HG03558 (cell line): ENCODE data around the gene EIF3J.
A peak's percentile ranks its signal among the peaks of the same experiment; 100 is the strongest.
"Not testable (repeated sequence)": the region's sequence is repeated elsewhere in the genome, so short reads cannot be mapped to it uniquely, and the experiment has no call there.

Experiments
- ATAC-seq: cut with Tn5 transposase; IDR thresholded peaks from one replicate; pipeline ENCODE4 v1.9.1; 2021; ENCODE audit warnings: moderate number of reproducible peaks; ENCODE audit not compliant: unreplicated experiment; ENCODE audit errors: extremely low read depth

Gene EIF3J, protein sequence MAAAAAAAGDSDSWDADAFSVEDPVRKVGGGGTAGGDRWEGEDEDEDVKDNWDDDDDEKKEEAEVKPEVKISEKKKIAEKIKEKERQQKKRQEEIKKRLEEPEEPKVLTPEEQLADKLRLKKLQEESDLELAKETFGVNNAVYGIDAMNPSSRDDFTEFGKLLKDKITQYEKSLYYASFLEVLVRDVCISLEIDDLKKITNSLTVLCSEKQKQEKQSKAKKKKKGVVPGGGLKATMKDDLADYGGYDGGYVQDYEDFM

DNA sequence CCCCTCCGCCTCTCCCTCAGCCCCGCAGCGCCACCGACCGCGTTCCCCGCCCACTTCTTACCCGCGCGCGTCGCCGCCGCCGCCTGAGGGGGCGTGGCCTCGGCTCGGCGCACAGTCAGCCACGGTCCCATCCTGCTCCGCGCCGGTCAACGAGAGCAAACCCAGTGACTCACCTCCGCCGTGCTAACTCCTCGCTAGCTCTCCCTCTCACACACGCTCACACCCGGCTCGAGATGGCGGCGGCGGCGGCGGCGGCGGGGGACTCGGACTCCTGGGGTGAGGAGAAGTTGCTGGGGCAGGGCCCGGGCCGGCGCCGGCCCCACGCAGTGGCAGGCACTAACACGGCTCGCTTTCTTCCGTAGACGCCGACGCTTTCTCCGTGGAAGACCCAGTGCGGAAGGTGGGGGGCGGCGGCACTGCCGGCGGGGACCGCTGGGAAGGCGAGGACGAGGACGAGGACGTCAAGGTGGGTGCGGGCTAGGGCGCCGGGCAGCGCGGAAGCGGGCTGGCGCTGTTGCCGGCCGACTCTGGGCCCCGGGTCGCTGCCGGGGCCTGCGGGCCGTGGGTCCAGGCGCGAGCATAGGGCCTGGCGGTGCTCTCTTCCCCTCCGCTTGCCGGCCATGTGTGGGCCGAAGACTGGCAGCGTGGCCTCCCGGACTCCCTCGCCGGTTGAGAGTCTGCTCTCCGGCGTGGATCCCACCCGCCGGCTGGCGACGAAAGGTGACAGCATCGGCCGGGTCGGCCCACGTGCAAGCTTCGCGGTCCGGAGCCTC, at the start of gene EIF3J:
Gene EIF3J, plus strand, starts transcription at position 186 of the 773 bp plus-strand sequence. Its CDS starts 48 bp downstream, at position 234.
- ATAC-seq, result peak; percentile 80

DNA sequence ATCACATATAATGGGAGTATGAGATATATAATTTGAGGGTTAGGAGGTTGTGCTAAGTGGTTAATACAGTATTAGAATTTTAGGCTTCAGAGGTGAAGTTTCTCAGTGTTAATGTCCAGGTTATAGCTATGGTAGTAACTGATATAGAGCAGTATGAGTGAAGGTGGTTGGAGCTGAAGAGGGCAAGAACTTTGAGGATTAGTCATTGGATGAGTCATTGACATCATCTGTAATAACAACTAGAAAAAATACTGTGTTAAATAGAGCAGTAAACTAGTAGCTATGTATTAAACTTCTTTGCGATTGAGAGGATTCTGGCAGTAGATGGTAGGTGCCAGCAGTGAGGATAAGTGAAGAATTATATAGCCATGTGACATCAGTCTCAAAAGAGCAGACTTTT, 47.5 kb upstream of the EIF3J start:
- ATAC-seq, result no peak

DNA sequence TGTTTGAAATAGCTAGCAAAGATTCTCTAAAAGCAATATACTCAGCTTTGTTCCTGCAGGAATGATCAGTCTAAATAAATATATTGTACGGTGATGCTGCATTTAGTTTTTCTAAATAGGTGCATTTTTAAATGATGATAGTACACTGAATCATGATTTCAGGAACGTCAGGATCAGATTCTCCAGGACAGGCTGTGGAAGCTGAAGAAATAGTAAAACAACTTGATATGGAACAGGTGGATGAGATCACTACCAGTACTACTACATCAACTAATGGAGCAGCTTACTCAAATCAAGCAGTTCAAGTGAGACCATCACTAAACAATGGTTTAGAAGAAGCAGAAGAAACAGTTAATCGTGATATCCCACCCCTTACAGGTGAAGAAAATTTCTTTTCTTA, 46.3 kb upstream of the EIF3J start:
- ATAC-seq, result no peak

DNA sequence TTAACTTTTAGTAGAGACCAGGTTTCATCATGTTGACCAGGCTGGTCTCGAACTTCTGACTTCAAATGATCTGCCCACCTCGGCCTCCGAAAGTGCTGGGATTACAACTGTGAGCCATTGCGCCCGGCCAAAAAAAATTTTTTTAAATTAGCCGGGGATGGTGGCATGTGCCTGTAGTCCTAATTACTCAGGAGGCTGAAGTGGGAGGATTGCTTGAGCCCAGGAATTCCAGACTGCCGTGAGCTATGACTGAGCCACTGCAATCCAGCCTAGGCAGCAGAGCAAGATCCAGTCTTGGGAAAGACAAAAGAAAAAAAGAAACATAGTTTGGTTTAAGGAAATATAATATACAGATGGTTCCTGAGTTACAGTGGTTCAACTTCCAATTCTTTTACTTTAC, 44.9 kb upstream of the EIF3J start:
- no peak for ATAC-seq

DNA sequence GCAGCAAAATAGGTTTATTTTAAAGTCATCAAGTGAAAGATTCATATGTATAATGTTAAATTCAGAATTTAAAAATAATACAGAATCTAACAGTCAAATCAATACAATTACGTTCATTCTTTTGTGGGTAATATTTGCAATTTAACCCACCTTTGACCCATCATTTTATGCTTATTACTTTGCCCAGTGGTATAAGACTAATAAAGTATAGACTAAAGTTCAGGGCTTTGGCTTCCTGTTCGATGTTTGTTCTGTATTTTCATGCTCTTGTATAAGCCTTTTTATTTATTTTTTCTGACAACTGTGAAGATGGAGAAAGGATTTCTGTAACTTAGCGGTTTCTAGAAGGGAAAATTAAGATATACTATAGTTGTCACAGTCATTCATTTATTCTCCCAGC, 44.3 kb upstream of the EIF3J start:
- ATAC-seq, result no peak

DNA sequence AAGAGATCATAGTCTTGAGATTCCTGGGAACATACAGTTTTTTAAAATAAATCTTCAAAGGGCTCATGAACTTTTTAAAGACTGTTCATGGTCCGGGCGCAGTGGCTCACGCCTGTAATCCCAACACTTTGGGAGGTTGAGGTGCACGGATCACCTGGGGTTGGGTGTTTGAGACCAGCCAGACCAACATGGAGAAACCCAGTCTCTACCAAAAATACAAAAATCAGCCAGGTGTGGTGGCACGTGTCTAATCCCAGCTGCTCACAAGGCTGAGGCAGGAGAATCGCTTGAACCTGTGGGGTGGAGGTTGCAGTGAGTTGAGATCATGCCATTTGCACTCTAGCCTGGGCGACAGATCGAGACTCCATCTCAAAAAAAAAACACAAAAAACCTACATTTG, 41.4 kb upstream of the EIF3J start:
- no peak for ATAC-seq

DNA sequence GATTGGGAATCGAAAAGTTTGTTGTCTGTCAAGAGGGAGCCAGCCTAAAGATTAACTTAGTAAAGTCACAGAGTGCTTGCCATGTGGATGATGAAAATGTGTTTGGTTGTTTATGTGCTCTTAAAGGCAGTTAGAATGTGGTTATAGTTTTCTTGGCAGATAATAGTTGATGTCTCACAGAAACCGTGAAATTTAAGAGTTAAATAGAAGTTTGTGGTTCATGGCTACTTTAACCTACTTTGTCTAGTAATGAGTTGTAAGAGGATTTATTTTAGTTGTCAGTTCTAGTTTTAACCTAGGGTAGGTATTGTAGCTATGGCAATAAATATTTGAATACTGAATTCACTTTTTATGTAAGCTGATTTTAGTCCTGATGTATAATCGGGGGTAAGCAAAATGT, 36.4 kb upstream of the EIF3J start:
- ATAC-seq, result no peak

DNA sequence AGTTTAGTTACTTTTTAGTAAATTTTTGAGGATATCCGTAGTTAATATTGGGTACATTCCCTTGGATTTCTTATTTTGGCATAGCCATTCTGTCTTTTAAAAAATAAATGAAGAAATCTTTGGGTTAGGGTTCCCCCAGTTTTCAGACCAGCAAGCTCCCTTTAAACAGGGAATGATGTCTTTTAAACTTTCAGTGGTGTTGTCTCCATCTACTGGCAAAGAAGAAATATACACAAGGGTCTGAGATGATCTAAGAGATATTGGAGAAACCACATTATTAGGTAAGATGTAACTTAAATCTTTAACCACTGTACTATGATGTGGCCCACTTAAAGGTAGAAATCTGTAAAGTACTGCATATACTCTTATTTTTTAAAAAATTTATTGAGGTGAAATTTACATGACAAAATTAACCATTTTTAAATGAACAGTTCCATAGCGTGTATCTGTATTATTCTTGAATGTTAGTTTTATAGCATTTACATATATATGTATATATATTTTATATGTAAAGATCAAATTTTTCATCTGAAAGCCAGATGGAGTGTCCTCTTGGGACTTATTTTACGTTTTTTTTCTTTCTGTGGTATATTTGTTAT, 35.1 kb upstream of the EIF3J start:
- ATAC-seq, result no peak

DNA sequence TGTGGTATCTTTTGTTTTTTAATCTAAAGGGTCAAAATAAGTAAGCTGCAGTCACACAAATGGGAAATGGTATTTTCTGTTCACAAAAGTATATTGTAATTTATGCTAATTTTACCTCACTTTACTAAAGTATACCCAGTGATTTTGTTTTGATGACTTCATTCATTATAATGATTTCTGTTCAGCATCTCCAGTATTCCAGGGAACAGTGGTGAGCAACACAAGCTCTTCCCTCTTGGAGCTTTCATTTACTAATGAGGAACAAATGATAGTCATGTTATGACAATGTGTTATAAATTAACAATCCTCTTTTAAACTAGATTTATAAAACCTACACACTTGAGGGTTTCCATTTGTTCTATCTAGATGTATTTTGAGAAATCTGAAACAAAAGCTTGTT, 20.5 kb upstream of the EIF3J start:
- no peak for ATAC-seq

DNA sequence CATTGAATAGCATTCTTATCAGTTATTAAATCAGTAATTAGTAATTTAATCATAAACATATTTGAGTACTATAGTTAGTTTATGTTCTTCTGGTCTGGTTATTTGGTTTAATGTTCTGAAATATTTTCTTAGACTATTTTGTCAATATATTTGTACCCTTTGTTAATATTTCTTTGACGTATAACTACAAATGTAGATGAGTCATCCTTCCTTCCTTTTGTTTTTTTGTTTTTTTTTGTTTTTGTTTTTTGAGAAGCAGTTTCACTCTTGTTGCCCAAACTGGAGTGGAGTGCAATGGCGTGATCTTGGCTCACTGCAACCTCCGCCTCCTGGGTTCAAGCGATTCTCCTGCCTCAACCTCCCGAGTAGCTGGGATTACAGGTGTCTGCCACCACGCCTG, 17.4 kb upstream of the EIF3J start:
- no peak for ATAC-seq

DNA sequence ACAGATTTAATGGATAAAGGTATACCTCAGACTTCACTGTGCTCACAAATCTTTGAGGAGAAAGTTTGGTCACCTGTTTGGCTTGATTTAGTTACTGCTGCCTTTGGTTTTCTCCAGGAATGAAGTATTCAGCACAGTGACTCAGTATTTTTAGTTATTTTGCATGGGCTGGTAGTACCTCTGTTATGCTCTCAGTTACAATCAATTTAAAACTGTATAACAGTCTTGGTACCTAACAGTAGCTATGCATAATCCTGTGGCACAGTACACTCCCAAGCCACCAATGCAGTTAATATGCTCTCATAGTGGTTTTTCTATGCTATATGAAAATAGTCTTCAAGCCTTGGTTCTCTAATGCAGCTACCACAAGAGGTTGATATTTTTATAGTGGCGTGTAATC, 11.9 kb upstream of the EIF3J start:
- ATAC-seq, result no peak

DNA sequence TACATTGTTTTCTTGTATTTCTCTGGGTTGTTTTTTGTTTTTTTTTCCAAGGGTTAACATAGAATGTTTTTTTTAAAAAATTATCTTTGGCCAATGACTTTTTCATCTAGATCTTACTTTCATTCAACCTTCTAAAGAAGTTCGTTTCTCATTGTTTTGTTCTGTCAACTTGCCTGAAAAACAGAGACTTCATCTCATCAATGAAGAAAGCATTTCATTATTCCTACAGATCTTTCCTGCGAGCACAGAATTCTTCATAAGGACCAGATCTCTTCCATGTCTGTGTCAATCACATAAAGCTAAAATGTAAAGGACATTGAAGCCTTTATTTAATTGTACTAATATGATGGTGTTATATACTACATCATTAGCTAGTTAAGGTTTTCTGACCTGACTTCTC, 9.7 kb upstream of the EIF3J start:
- no peak for ATAC-seq

DNA sequence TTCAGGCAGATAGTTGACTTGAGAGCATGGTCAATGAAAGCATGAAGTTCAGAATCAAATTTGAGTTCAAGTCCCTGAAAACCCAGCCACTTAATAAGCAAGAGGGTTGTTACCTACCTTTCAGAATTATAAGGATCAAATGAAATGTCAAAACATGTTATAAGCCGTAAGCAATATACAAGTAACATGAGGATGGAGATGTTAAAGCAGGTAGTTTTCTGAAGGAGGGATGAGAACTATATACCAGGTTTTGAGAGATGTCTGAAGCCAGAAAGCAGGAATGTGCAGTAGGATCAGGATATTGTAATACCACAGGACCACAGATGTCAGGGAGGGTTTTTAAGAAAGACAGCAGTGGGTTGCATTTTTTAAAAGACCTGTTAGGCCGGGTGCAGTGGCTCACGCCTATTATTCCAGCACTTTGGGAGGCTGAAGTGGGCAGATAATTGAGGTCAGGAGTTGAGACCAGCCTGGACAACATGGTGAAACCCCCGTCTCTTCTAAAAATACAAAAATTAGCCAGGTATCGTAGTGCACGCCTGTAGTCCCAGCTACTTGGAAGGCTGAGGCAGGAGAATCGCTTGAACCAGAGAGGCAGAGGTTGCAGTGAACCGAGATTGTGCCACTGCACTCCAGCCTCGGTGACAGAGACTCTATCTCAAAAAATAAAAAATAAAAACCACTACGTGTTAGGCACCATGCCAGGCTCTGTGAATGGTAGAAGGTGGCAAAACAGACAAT, 6.9 kb upstream of the EIF3J start:
- ATAC-seq, result no peak

DNA sequence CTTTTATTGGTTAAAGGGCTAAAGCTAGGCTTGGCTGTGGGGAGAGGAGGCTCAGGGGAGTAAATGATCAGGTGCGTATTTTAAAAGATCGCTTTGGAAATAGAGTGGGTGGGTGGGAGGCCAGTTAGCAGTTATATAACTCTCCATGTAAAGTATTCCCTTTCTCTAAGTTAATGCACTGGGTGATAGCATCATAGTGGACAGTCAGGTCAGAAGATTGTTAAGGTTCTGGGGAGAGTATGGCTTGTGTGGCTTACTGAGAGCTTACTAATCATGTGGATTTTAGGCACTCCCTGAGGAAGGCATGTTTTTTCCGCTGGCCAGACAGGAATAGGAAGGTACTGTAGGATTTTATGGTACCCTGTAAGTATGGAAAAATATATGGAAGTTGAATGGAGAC, 6.3 kb upstream of the EIF3J start:
- no peak for ATAC-seq

DNA sequence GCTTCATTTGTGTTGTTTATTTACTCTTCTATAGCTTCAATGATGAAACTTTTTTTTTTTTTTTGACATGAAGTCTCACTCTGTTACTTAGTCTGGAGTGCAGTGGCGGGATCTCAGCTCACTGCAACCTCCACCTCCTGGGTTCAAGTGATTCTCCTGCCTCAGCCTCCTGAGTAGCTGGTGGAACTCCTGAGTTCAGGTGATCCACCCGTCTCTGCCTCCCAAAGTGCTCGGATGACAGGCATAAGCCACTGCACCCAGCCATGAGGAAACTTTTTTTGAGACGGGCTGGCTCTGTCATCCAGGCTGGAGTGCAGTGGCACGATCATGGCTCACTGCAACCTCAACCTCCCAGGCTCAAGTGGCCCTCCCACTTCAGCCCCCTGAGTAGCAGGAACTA, 4.7 kb upstream of the EIF3J start:
- ATAC-seq, result not testable (repeated sequence)

DNA sequence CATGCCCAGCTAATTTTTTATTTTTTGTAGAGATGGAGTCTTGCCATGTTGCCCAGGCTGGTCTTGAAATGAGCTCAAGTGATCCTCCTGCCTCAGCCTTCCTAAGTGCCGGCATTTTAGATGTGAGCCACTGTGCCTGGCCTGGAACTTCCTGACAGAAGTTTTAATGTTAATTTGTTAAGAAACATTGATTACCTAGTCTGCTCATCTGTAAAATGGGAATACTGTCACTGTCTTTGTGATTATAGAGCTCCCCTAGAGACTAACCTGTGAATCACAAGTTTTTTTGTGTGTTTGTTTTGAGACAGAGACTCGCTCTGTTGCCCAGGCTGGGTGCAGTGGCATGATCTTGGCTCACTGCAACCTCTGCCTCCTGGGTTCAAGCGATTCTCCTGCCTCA, 4.3 kb upstream of the EIF3J start:
- no peak for ATAC-seq

DNA sequence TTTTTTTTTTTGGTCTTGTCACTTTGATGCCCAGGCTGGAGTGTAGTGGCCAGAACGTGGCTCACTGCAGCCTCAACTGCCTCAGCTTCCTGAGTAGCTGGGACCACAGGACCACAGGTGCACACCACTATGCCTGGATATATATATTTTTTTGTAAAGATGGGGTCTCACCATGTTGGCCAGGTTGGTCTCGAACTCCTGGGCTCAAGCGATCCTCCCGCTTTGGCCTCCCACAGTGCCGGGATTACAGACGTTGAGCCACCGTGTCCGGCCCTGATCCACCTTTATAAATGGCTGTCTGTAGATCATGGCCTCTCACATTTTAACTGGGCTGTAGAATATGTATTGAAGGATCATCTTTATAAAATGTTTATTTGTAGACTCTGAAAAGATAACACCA, 1.9 kb upstream of the EIF3J start:
- no peak for ATAC-seq

DNA sequence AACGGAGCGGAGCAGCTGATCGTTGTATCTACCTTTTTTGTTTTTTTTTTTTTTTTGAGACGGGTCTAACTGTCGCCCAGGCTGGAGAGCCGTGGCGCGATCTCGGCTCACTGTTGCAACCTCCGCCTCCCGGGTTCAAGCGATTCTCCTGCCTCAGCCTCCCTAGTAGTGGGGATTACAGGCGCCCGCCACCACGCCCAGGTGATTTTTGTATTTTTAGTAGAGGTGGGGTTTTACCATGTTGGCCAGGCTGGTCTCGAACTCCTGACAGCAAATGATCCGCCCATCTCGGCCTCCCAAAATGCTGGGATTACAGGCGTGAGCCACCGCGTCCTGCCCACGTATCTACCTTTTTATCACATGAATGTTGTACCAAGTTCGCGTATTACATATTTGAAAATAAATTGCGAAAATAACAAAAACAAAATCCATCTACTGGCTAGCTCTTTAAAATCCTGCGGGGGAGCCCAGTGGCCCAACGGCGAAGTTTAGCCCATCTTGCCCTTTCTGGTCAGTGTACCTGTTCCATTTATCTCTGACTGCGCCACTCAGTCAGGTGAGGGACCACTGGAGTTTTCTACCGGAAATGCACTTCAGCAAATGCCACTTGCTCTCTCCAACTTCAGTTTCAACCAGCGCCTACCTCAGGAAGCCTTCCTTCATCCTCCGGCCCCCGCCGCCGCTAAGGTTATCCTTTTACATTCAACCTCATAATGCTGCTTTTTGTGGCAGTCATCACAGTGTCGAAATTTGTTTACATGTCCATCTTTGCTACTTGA, 1.2 kb upstream of the EIF3J start:
- ATAC-seq, result no peak

DNA sequence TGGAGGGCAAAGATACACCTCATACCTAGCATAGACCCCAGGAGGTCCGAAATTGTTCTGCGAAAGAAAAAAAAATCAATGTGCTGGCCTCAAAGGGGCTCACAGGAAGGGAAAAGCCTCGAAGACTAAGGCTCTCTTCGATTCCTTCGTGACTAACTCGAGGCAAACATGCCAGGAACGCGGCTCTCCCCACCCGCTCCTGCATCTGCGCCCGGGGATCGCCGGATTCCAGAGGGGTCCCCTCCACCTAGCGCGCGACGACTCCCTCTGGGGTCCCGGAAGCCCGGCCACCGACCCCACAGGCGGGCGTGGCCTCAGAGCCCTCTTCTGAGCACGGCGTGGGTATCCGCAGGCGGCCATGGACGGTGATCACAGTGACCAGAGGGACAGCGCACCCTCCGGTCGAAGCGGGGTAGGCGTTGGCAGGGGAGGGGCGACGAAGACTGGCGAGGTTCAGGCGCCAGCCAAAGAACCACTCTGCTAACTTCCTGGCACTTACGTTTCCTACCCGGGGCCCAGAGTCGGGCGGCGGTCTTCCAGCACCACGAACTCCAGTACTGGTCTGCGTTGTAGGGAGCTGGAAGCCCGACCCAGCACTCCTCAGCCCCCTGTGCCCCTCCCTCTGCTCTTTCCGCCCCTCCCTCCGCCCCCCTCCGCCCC, 515 bp upstream of the EIF3J start:
- ATAC-seq, result peak; percentile 24
